IMR-90 (cell line): ENCODE measurements around the gene ABHD5. TPM values are rescaled to one million over a fixed set of nuclear protein-coding genes. Genes with fewer than 3 reads are reported as not detected.

ENCODE experiments used
- ATAC-seq: fragments of 200-7000 bp; cut with Tn5 transposase; 2 replicates; pipeline ENCODE4 v1.9.1; 2020; ENCODE audit warnings: low read depth, mild to moderate bottlenecking, moderate library complexity
- BruUV-seq: library from RNA; stranded (reverse); fragments of 400-500 nt; replicated peaks from 2 replicates; lab custom pipeline; 2021; lab: Mats Ljungman, UMichigan
- CTCF ChIA-PET: fragments of 300-600 bp; formaldehyde crosslinking; extraction: SDS; loops from one replicate; lab custom pipeline; 2021; ENCODE audit warnings: antibody characterized with exemption; lab: Yijun Ruan, JAX
- POLR2A ChIA-PET: fragments of 300-600 bp; sonication (Branson Sonifier 250); formaldehyde crosslinking; loops from one replicate; lab custom pipeline; 2022; ENCODE audit warnings: antibody characterized with exemption; ENCODE audit not compliant: unreplicated experiment; lab: Charles Lee
- DNase-seq: peaks from one replicate; pipeline ENCODE4 v3.0.0; 2013
- H2AFZ ChIP-seq: replicated peaks from 2 replicates; pipeline ENCODE3; 2013; ENCODE audit warnings: low read length, mild to moderate bottlenecking; ENCODE audit not compliant: poor library complexity
- H2AK5ac ChIP-seq: 2 replicates; pipeline ENCODE4 v1.6.1; 2013; ENCODE audit warnings: low read depth, low read length, inconsistent platforms
- H2AK9ac ChIP-seq: replicated peaks from 2 replicates; pipeline ENCODE3; 2013; ENCODE audit warnings: mild to moderate bottlenecking, low read depth, low read length, moderate library complexity; ENCODE audit not compliant: poor library complexity
- H2BK120ac ChIP-seq: 2 replicates; pipeline ENCODE4 v1.6.1; 2013; ENCODE audit warnings: low read depth, low read length, inconsistent platforms
- H2BK15ac ChIP-seq: 3 replicates; pipeline ENCODE4 v1.6.1; 2013; ENCODE audit warnings: low read depth, low read length, inconsistent platforms
- H2BK20ac ChIP-seq: 2 replicates; pipeline ENCODE4 v1.6.1; 2013; ENCODE audit warnings: low read depth, mild to moderate bottlenecking, inconsistent platforms, low read length, moderate library complexity
- H2BK5ac ChIP-seq: 2 replicates; pipeline ENCODE4 v1.6.1; 2013; ENCODE audit warnings: mild to moderate bottlenecking, low read depth, low read length, inconsistent platforms; ENCODE audit not compliant: poor library complexity, severe bottlenecking
- H3K14ac ChIP-seq: replicated peaks from 2 replicates; pipeline ENCODE4 v1.6.1; 2013; ENCODE audit warnings: low read depth, low read length, inconsistent platforms
- H3K18ac ChIP-seq: 2 replicates; pipeline ENCODE4 v1.6.1; 2013; ENCODE audit warnings: low read depth, low read length, control low read depth
- H3K23ac ChIP-seq: 2 replicates; pipeline ENCODE4 v1.6.1; 2013; ENCODE audit warnings: low read depth, low read length, inconsistent platforms
- H3K27ac ChIP-seq: 2 replicates; pipeline ENCODE4 v1.5.1; 2013; ENCODE audit warnings: mild to moderate bottlenecking, control low read depth, low read length; ENCODE audit not compliant: insufficient read depth
- H3K27me3 ChIP-seq: 2 replicates; pipeline ENCODE4 v1.6.1; 2013; ENCODE audit warnings: low read length; ENCODE audit not compliant: control insufficient read depth, insufficient read depth
- H3K36me3 ChIP-seq: 2 replicates; pipeline ENCODE4 v1.6.1; 2013; ENCODE audit warnings: low read length, mixed read lengths; ENCODE audit not compliant: control insufficient read depth, insufficient read depth
- H3K4ac ChIP-seq: 2 replicates; pipeline ENCODE4 v1.6.1; 2013; ENCODE audit warnings: low read depth, low read length, inconsistent platforms
- H3K4me1 ChIP-seq: 2 replicates; pipeline ENCODE4 v1.6.1; 2013; ENCODE audit warnings: low read length, mixed read lengths; ENCODE audit not compliant: control insufficient read depth, insufficient read depth
- H3K4me2 ChIP-seq: 2 replicates; pipeline ENCODE4 v1.6.1; 2013; ENCODE audit warnings: low read depth, mild to moderate bottlenecking, control low read depth, low read length, moderate library complexity
- H3K4me3 ChIP-seq: 2 replicates; pipeline ENCODE4 v1.5.1; 2013; ENCODE audit warnings: low read depth, mild to moderate bottlenecking, control low read depth, low read length, moderate library complexity; ENCODE audit not compliant: insufficient read depth
- H3K56ac ChIP-seq: 2 replicates; pipeline ENCODE4 v1.6.1; 2013; ENCODE audit warnings: low read length, inconsistent platforms; ENCODE audit not compliant: insufficient read depth; ENCODE audit errors: extremely low read depth
- H3K79me1 ChIP-seq, 2 experiments: 2 replicates each; pipeline ENCODE4 v1.6.1; 2013; ENCODE audit warnings: low read length in 2 of 2, inconsistent platforms in 1 of 2, low read depth in 1 of 2
- H3K9ac ChIP-seq: 2 replicates; pipeline ENCODE4 v1.6.1; 2013; ENCODE audit warnings: low read depth, low read length, control low read depth
- H3K9me1 ChIP-seq: 2 replicates; pipeline ENCODE4 v1.6.1; 2013; ENCODE audit warnings: low read length, inconsistent platforms; ENCODE audit not compliant: insufficient read depth
- H3K9me3 ChIP-seq: 2 replicates; pipeline ENCODE4 v1.6.1; 2013; ENCODE audit warnings: low read length; ENCODE audit not compliant: control insufficient read depth, insufficient read depth
- H4K20me1 ChIP-seq: 2 replicates; pipeline ENCODE4 v1.6.1; 2013; ENCODE audit warnings: low read length, inconsistent platforms; ENCODE audit not compliant: insufficient read depth
- H4K5ac ChIP-seq: 2 replicates; pipeline ENCODE4 v1.6.1; 2013; ENCODE audit warnings: mild to moderate bottlenecking, low read depth, low read length, control low read depth
- H4K8ac ChIP-seq, 2 experiments: 2 replicates each; pipeline ENCODE4 v1.6.1; 2013; ENCODE audit warnings: low read depth in 2 of 2, low read length in 2 of 2, control low read depth in 1 of 2, inconsistent platforms in 1 of 2
- H4K91ac ChIP-seq: 2 replicates; pipeline ENCODE4 v1.6.1; 2013; ENCODE audit warnings: low read depth, low read length, inconsistent platforms; ENCODE audit not compliant: insufficient read depth
- BHLHE40 ChIP-seq: fragments of 150-350 bp; IDR thresholded peaks from 2 replicates; pipeline ENCODE4 v1.6.1; 2016; ENCODE audit warnings: mild to moderate bottlenecking, low read depth, low read length
- CEBPB ChIP-seq: IDR thresholded peaks from 2 replicates; pipeline ENCODE4 v1.6.1; 2012; ENCODE audit warnings: low read depth, low read length, improper control_type of control experiment
- CHD1 ChIP-seq: IDR thresholded peaks from 2 replicates; pipeline ENCODE4 v1.6.1; 2012; ENCODE audit warnings: low read depth, low read length, improper control_type of control experiment
- FOS ChIP-seq: fragments of 150-350 bp; IDR thresholded peaks from 2 replicates; pipeline ENCODE4 v1.6.1; 2016; ENCODE audit warnings: low read depth, low read length
- MAFK ChIP-seq: IDR thresholded peaks from 2 replicates; pipeline ENCODE4 v1.6.1; 2012; ENCODE audit warnings: low read depth, low read length, improper control_type of control experiment
- MXI1 ChIP-seq: IDR thresholded peaks from 2 replicates; pipeline ENCODE4 v1.6.1; 2012; ENCODE audit warnings: low read depth, mild to moderate bottlenecking, low read length, moderate library complexity, borderline replicate concordance
- NFE2L2 ChIP-seq: fragments of 150-350 bp; IDR thresholded peaks from 2 replicates; pipeline ENCODE4 v1.6.1; 2016; ENCODE audit warnings: low read depth, mild to moderate bottlenecking, low read length
- POLR2A ChIP-seq: IDR thresholded peaks from 2 replicates; pipeline ENCODE4 v1.6.1; 2012; ENCODE audit warnings: mild to moderate bottlenecking, low read depth, low read length
- RAD21 ChIP-seq: IDR thresholded peaks from 2 replicates; pipeline ENCODE4 v1.6.1; 2012; ENCODE audit warnings: low read length, improper control_type of control experiment
- RCOR1 ChIP-seq: IDR thresholded peaks from 2 replicates; pipeline ENCODE4 v1.6.1; 2012; ENCODE audit warnings: mild to moderate bottlenecking, low read length, improper control_type of control experiment; ENCODE audit not compliant: insufficient replicate concordance
- RFX5 ChIP-seq: IDR thresholded peaks from 2 replicates; pipeline ENCODE4 v1.8.0; 2012; ENCODE audit warnings: low read depth, mild to moderate bottlenecking, low read length, moderate library complexity
- dilution Hi-C: fragments of 300-500 bp; cut with HindIII; formaldehyde crosslinking; loops from one replicate; pipeline ENCODE4 v1.14.3; 2018; ENCODE audit warnings: low sequenced_read_pairs; ENCODE audit not compliant: unreplicated experiment
- in situ Hi-C: fragments of 300-500 bp; cut with MboI; formaldehyde crosslinking; loops from 3 replicates; pipeline ENCODE4 v1.14.3; 2019; ENCODE audit warnings: low sequenced_read_pairs, inconsistent platforms, mixed read lengths
- intact Hi-C: fragments of 100-400 bp; cut with micrococcal nuclease; formaldehyde crosslinking; loops from 2 replicates; pipeline ENCODE4 v1.10.0; 2022
- polyA plus RNA-seq, 3 experiments: library from polyadenylated mRNA; depleted of rRNA; stranded (reverse); fragments of >200 nt; gene quantifications; 2 replicates each; pipeline ENCODE4 v1.2.3, GENCODE V29; 2012; ENCODE audit warnings: low replicate concordance in 1 of 3
- total RNA-seq: library from RNA; depleted of rRNA; stranded (reverse); fragments of >200 nt; gene quantifications from 2 replicates; pipeline ENCODE4 v1.2.3, GENCODE V29; 2012
- TF ChIP-seq, protein P1 (sequence below): conservative IDR thresholded peaks from 2 replicates; pipeline ENCODE4 v1.5.1; 2012; ENCODE audit warnings: mild to moderate bottlenecking, low read depth, low read length, improper control_type of control experiment
- TF ChIP-seq, protein P2 (sequence below): fragments of 150-350 bp; IDR thresholded peaks from 2 replicates; pipeline ENCODE4 v1.6.1; 2017; ENCODE audit warnings: mild to moderate bottlenecking, antibody characterized with exemption, low read length, low read depth
- TF ChIP-seq, protein P3 (sequence below): fragments of 150-350 bp; IDR thresholded peaks from 2 replicates; pipeline ENCODE4 v1.6.1; 2016; ENCODE audit warnings: low read depth, mild to moderate bottlenecking, low read length, moderate library complexity, borderline replicate concordance

Gene ABHD5
- total and polyA plus RNA-seq, 2 of the 4 experiments (the other 2 are of a cell fraction), result 15.8 to 33.2 TPM

DNA sequence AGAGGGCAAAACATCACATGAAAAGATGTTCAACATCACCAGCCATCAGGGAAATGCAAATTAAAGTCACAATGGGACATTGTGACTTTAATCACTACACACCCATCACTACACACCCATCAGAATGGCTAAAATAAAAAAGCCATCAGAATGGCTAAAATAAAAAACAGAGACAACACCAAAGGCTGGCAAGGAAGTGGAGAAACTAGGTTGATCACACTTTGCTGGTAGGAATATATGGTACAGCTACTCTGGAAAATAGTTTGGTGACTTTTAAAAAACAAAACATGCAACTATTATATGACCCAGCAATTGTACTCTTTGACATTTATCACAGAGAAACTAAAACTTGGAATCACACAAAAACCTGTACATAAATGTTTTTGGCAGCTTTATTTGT, 15.1 kb upstream of the ABHD5 start:
- no peak overlapping the region for H2BK20ac ChIP-seq
- no peak overlapping the region for H4K8ac ChIP-seq
- H3K4me3 ChIP-seq, result no peak overlapping the region
- H3K79me1 ChIP-seq, result no peaks in the 10 kb centered on the region
- ChIA-PET POLR2A (no interaction called here), CTCF (no interaction called here)
- no peak overlapping the region for H2BK120ac ChIP-seq
- no peak overlapping the region for H3K9ac ChIP-seq
- no peak overlapping the region for H2AFZ ChIP-seq
- no peaks in the 10 kb centered on the region for H3K27me3 ChIP-seq
- no peak overlapping the region for H2BK5ac ChIP-seq
- no peak overlapping the region for H3K4me2 ChIP-seq
- H3K36me3 ChIP-seq, result no peaks in the 10 kb centered on the region
- H3K18ac ChIP-seq, result no peak overlapping the region
- H2BK15ac ChIP-seq, result no peak overlapping the region
- H2AK5ac ChIP-seq, result no peak overlapping the region
- no peak overlapping the region for H3K23ac ChIP-seq
- H2AK9ac ChIP-seq, result no peak overlapping the region
- TF ChIP-seq, protein P1, sequence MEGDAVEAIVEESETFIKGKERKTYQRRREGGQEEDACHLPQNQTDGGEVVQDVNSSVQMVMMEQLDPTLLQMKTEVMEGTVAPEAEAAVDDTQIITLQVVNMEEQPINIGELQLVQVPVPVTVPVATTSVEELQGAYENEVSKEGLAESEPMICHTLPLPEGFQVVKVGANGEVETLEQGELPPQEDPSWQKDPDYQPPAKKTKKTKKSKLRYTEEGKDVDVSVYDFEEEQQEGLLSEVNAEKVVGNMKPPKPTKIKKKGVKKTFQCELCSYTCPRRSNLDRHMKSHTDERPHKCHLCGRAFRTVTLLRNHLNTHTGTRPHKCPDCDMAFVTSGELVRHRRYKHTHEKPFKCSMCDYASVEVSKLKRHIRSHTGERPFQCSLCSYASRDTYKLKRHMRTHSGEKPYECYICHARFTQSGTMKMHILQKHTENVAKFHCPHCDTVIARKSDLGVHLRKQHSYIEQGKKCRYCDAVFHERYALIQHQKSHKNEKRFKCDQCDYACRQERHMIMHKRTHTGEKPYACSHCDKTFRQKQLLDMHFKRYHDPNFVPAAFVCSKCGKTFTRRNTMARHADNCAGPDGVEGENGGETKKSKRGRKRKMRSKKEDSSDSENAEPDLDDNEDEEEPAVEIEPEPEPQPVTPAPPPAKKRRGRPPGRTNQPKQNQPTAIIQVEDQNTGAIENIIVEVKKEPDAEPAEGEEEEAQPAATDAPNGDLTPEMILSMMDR, result no peak
- no peak for TF ChIP-seq MAFK
- TF ChIP-seq, protein P2, sequence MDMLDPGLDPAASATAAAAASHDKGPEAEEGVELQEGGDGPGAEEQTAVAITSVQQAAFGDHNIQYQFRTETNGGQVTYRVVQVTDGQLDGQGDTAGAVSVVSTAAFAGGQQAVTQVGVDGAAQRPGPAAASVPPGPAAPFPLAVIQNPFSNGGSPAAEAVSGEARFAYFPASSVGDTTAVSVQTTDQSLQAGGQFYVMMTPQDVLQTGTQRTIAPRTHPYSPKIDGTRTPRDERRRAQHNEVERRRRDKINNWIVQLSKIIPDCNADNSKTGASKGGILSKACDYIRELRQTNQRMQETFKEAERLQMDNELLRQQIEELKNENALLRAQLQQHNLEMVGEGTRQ, result no peak
- no peak for TF ChIP-seq RCOR1
- no peak for TF ChIP-seq BHLHE40
- no peak for TF ChIP-seq CEBPB
- no peak for TF ChIP-seq RAD21
- TF ChIP-seq CHD1, result no peak
- TF ChIP-seq POLR2A, result no peak
- no peak for TF ChIP-seq FOS
- TF ChIP-seq, protein P3, sequence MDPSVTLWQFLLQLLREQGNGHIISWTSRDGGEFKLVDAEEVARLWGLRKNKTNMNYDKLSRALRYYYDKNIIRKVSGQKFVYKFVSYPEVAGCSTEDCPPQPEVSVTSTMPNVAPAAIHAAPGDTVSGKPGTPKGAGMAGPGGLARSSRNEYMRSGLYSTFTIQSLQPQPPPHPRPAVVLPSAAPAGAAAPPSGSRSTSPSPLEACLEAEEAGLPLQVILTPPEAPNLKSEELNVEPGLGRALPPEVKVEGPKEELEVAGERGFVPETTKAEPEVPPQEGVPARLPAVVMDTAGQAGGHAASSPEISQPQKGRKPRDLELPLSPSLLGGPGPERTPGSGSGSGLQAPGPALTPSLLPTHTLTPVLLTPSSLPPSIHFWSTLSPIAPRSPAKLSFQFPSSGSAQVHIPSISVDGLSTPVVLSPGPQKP, result no peak
- TF ChIP-seq NFE2L2, result no peak
- no peak for TF ChIP-seq RFX5
- TF ChIP-seq MXI1, result no peak
- H4K20me1 ChIP-seq, result no peaks in the 10 kb centered on the region
- H4K5ac ChIP-seq, result no peak overlapping the region
- BruUV-seq, result no TSS peak
- H3K9me3 ChIP-seq, result no peaks in the 10 kb centered on the region
- H4K91ac ChIP-seq, result no peak overlapping the region
- H3K9me1 ChIP-seq, result no peaks in the 10 kb centered on the region
- in situ Hi-C loops (no loop called here), dilution Hi-C loops (no loop called here), intact Hi-C loops (no loop called here)
- DNase-seq (no peak), ATAC-seq (no peak)
- no peak overlapping the region for H3K4ac ChIP-seq
- no peaks in the 10 kb centered on the region for H3K4me1 ChIP-seq
- no peak overlapping the region for H3K14ac ChIP-seq
- H3K27ac ChIP-seq, result no peak overlapping the region
- no peak overlapping the region for H3K56ac ChIP-seq
